OCI-LY3 (cell line): Measurements from ENCODE around the gene THBS2.
"Not testable (repeated sequence)": the region's sequence is repeated elsewhere in the genome, so short reads cannot be mapped to it uniquely, and the experiment has no call there.

ENCODE experiments used
- CTCF ChIP-seq: fragments of 200-600, 300-600 bp; sonication (generic); IDR thresholded peaks from 2 replicates; pipeline ENCODE4 v1.5.1; 2014; ENCODE audit warnings: antibody characterized with exemption, low read length, low read depth
- EZH2phosphoT487 ChIP-seq: fragments of 200-600 bp; shearing (Covaris generic); IDR thresholded peaks from 2 replicates; pipeline ENCODE4 v1.6.1; 2018; ENCODE audit warnings: antibody characterized with exemption, mixed run types, low read depth

- TF ChIP-seq CTCF, EZH2phosphoT487: not testable (repeated sequence)
Observed at GRCh38 chr6:169262602-169263001, 9.0 kb upstream of the THBS2 start.
